ENCODE measurements around the gene GREM1. TPM values are rescaled to one million over a fixed set of nuclear protein-coding genes. Genes with fewer than 3 reads are reported as not detected.

GREM1 gene
- total RNA-seq, 1 donor from 2014 or later: 2.8 TPM

GRCh38 chr15:32733281-32733680 is 15.5 kb downstream of the GREM1 start:
- Histone ChIP-seq H3K27ac (no peak overlapping the region), H3K27me3 (no peaks in the 10 kb centered on the region), H3K4me3 (no peak overlapping the region), H3K9me3 (no peaks in the 10 kb centered on the region), H3K36me3 (no peaks in the 10 kb centered on the region), H3K4me1 (no peaks in the 10 kb centered on the region)
- ATAC-seq: no peak
- TF ChIP-seq, protein P1, sequence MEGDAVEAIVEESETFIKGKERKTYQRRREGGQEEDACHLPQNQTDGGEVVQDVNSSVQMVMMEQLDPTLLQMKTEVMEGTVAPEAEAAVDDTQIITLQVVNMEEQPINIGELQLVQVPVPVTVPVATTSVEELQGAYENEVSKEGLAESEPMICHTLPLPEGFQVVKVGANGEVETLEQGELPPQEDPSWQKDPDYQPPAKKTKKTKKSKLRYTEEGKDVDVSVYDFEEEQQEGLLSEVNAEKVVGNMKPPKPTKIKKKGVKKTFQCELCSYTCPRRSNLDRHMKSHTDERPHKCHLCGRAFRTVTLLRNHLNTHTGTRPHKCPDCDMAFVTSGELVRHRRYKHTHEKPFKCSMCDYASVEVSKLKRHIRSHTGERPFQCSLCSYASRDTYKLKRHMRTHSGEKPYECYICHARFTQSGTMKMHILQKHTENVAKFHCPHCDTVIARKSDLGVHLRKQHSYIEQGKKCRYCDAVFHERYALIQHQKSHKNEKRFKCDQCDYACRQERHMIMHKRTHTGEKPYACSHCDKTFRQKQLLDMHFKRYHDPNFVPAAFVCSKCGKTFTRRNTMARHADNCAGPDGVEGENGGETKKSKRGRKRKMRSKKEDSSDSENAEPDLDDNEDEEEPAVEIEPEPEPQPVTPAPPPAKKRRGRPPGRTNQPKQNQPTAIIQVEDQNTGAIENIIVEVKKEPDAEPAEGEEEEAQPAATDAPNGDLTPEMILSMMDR (IDR thresholded peaks at IDR 0.05): no peak
- intact Hi-C loops (cut with DNase I): no loop called here
- no peak for DNase-seq

GRCh38 chr15:32735989-32736700 is 18.3 kb downstream of the GREM1 start:
- no peaks in the 10 kb centered on the region for H3K4me1 ChIP-seq
- no peak for ATAC-seq
- H3K27me3 ChIP-seq: no peaks in the 10 kb centered on the region
- TF ChIP-seq, protein P1 (IDR thresholded peaks at IDR 0.05): no peak
- no peaks in the 10 kb centered on the region for H3K9me3 ChIP-seq
- no peak for DNase-seq
- H3K27ac ChIP-seq: no peak overlapping the region
- intact Hi-C loops (cut with DNase I): no loop called here
- H3K36me3 ChIP-seq: no peaks in the 10 kb centered on the region
- H3K4me3 ChIP-seq: no peak overlapping the region

- intact Hi-C loops (cut with DNase I): no loop called here
- TF ChIP-seq, protein P1 (IDR thresholded peaks at IDR 0.05): no peak
- ATAC-seq (no peak), DNase-seq (no peak)
- no peaks in the 10 kb centered on the region for H3K4me1 ChIP-seq
- no peaks in the 10 kb centered on the region for H3K9me3 ChIP-seq
- H3K27ac ChIP-seq: no peak overlapping the region
- no peak overlapping the region for H3K4me3 ChIP-seq
- no peaks in the 10 kb centered on the region for H3K27me3 ChIP-seq
- no peaks in the 10 kb centered on the region for H3K36me3 ChIP-seq
Observed at GRCh38 chr15:32736701-32737061, 18.9 kb downstream of the GREM1 start.

- TF ChIP-seq, protein P1 (IDR thresholded peaks at IDR 0.05): no peak
- ATAC-seq (no peak), DNase-seq (no peak)
- H3K27ac ChIP-seq: no peak overlapping the region
- H3K4me1 ChIP-seq: no peaks in the 10 kb centered on the region
- intact Hi-C loops (cut with DNase I): no loop called here
- no peaks in the 10 kb centered on the region for H3K36me3 ChIP-seq
- H3K27me3 ChIP-seq: no peaks in the 10 kb centered on the region
- no peak overlapping the region for H3K4me3 ChIP-seq
- H3K9me3 ChIP-seq: no peaks in the 10 kb centered on the region
Observed at GRCh38 chr15:32737304-32737703, 19.5 kb downstream of the GREM1 start.

DNA sequence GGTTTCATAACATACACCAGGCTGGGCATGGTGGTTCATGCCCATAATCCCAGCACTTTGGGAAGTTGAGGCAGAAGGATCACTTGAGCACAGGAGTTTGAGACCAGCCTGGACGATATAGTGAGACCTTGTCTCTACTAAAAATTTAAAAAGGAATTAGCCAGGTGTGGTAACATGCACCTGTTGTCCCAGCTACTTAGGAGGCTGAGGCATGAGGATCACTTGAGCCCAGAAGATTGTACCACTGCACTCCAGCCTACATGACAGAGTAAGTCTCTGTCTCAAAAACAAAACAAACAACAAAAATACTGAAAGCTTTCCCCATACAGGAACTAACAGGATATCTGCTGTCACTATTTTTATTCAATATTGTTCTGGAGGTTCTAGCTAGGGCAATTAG is 20.9 kb downstream of the GREM1 start:
- intact Hi-C loops (cut with DNase I): no loop called here
- TF ChIP-seq, protein P1 (IDR thresholded peaks at IDR 0.05): no peak
- Histone ChIP-seq H3K9me3 (no peaks in the 10 kb centered on the region), H3K27ac (no peak overlapping the region), H3K4me1 (no peaks in the 10 kb centered on the region), H3K36me3 (no peaks in the 10 kb centered on the region), H3K4me3 (no peak overlapping the region), H3K27me3 (no peaks in the 10 kb centered on the region)
- ATAC-seq (no peak), DNase-seq (no peak)
